Measurements from ENCODE around the gene MROH8. TPM values are rescaled to one million over a fixed set of nuclear protein-coding genes. Genes with fewer than 3 reads are reported as not detected.
"Not testable (repeated sequence)": the region's sequence is repeated elsewhere in the genome, so short reads cannot be mapped to it uniquely, and the experiment has no call there.

MROH8 gene
- polyA plus RNA-seq, 1 donor = 3.6 TPM

- not testable (repeated sequence) for H3K27ac ChIP-seq (ENCODE audit: low read length); H3K9me3 ChIP-seq (ENCODE audit: control insufficient read depth, low read depth, low read length)
- no CpG with 5 or more reads among the region's 25 CpGs for WGBS (ENCODE audit: insufficient coverage, low lambda C conversion rate)
These were observed 109.8 kb downstream of the MROH8 start for GRCh38 chr20:37069563-37069962.

GRCh38 chr20:37066168-37066567, 113.2 kb downstream of the MROH8 start:
- H3K4me1 ChIP-seq (ENCODE audit: control insufficient read depth, insufficient read depth, low read length) = no peaks in the 10 kb centered on the region
- no peak overlapping the region for H3K27ac ChIP-seq (ENCODE audit: low read length)
- DNase-seq = no peak
- H3K36me3 ChIP-seq (ENCODE audit: control insufficient read depth, insufficient read depth, low read length) = peaks cover 14% of the 10 kb centered on the region
- no peaks in the 10 kb centered on the region for H3K27me3 ChIP-seq (ENCODE audit: control insufficient read depth, insufficient read depth, low read length)
- H3K9me3 ChIP-seq (ENCODE audit: control insufficient read depth, low read depth, low read length) = peaks cover 4% of the 10 kb centered on the region
- H3K4me3 ChIP-seq (ENCODE audit: low read length) = no peak overlapping the region
- WGBS (ENCODE audit: insufficient coverage, low lambda C conversion rate) = no CpG with 5 or more reads among the region's 2 CpGs

More at GRCh38 chr20:37069563-37069962, 109.8 kb downstream of the MROH8 start:
- H3K27me3 ChIP-seq (ENCODE audit: control insufficient read depth, insufficient read depth, low read length); H3K4me3 ChIP-seq (ENCODE audit: low read length); H3K4me1 ChIP-seq (ENCODE audit: control insufficient read depth, insufficient read depth, low read length); DNase-seq: not testable (repeated sequence)
- peaks cover 11% of the 10 kb centered on the region for H3K36me3 ChIP-seq (ENCODE audit: control insufficient read depth, insufficient read depth, low read length)

- no peaks in the 10 kb centered on the region for H3K4me1 ChIP-seq (ENCODE audit: control insufficient read depth, insufficient read depth, low read length)
- WGBS (ENCODE audit: insufficient coverage, low lambda C conversion rate) = no CpG with 5 or more reads among the region's 3 CpGs
- H3K27me3 ChIP-seq (ENCODE audit: control insufficient read depth, insufficient read depth, low read length) = no peaks in the 10 kb centered on the region
- H3K4me3 ChIP-seq (ENCODE audit: low read length) = no peak overlapping the region
- H3K9me3 ChIP-seq (ENCODE audit: control insufficient read depth, low read depth, low read length) = no peaks in the 10 kb centered on the region
- no peak for DNase-seq
- peaks cover 37% of the 10 kb centered on the region for H3K36me3 ChIP-seq (ENCODE audit: control insufficient read depth, insufficient read depth, low read length)
- H3K27ac ChIP-seq (ENCODE audit: low read length) = no peak overlapping the region
These were observed 124.1 kb downstream of the MROH8 start for GRCh38 chr20:37055276-37055675.

GRCh38 chr20:37053230-37053950, 126.0 kb downstream of the MROH8 start:
- peak; percentile 14 to 46 for DNase-seq
- peaks cover 27% of the 10 kb centered on the region for H3K36me3 ChIP-seq (ENCODE audit: control insufficient read depth, insufficient read depth, low read length)
- H3K4me1 ChIP-seq (ENCODE audit: control insufficient read depth, insufficient read depth, low read length) = no peaks in the 10 kb centered on the region
- no peak overlapping the region for H3K4me3 ChIP-seq (ENCODE audit: low read length)
- H3K27me3 ChIP-seq (ENCODE audit: control insufficient read depth, insufficient read depth, low read length) = no peaks in the 10 kb centered on the region
- 70% methylated on average over 2 of the region's 4 CpGs for WGBS (ENCODE audit: insufficient coverage, low lambda C conversion rate)
- H3K9me3 ChIP-seq (ENCODE audit: control insufficient read depth, low read depth, low read length) = no peaks in the 10 kb centered on the region
- H3K27ac ChIP-seq (ENCODE audit: low read length) = no peak overlapping the region

Other genes with a start within 250 kb of the MROH8 start
- 40.4 TPM for gene SAMHD1, start 227.8 kb downstream of the MROH8 start, polyA plus RNA-seq
- 6.0 TPM for gene RBL1, start 83.6 kb downstream of the MROH8 start, polyA plus RNA-seq
- gene RPN2, start 218 bp downstream of the MROH8 start, polyA plus RNA-seq = 177 TPM
- 0.79 TPM for gene GHRH, start 82.3 kb upstream of the MROH8 start, polyA plus RNA-seq
- 58.4 TPM for gene MANBAL, start 110.1 kb upstream of the MROH8 start, polyA plus RNA-seq
- gene SRC, start 166.6 kb upstream of the MROH8 start, polyA plus RNA-seq = 165 TPM

All from large intestine (tissue), 3 donors.